GM12878 (cell line): Measurements from ENCODE around the gene CPEB3. TPM values are rescaled to one million over a fixed set of nuclear protein-coding genes. Genes with fewer than 3 reads are reported as not detected.

ENCODE experiments used
- ATAC-seq: fragments of 200-7000 bp; cut with Tn5 transposase; 3 replicates; pipeline ENCODE4 v1.9.1; 2020; ENCODE audit warnings: mild to moderate bottlenecking, moderate library complexity
- BruUV-seq: library from RNA; stranded (reverse); fragments of 400-500 nt; replicated peaks from 2 replicates; lab custom pipeline; 2021; lab: Mats Ljungman, UMichigan
- CTCF ChIA-PET: fragments of 300-600 bp; sonication (Branson Sonifier 250); formaldehyde crosslinking; extraction: SDS; loops from one replicate; lab custom pipeline; 2021; ENCODE audit warnings: inconsistent platforms; lab: Yijun Ruan, JAX
- POLR2A ChIA-PET: fragments of 350-600 bp; formaldehyde crosslinking; extraction: SDS; loops from one replicate; lab custom pipeline; 2021; ENCODE audit warnings: inconsistent platforms; lab: Charles Lee
- RAD21 ChIA-PET: fragments of 300-600 bp; sonication (Branson Sonifier 250); formaldehyde crosslinking; loops from one replicate; lab custom pipeline; 2023; ENCODE audit warnings: antibody characterized with exemption; ENCODE audit not compliant: unreplicated experiment; lab: Charles Lee
- SMC1A ChIA-PET: fragments of 300-600 bp; sonication (Branson Sonifier 250); formaldehyde crosslinking; loops from one replicate; lab custom pipeline; 2023; ENCODE audit not compliant: unreplicated experiment, uncharacterized antibody; lab: Charles Lee
- DNase-seq: peaks from one replicate; pipeline ENCODE4 v3.0.0-alpha.2; 2011; ENCODE audit warnings: low read depth, low spot score
- FAIRE-seq: peaks from 3 replicates; lab custom pipeline; 2011; peaks lifted over from hg19 to GRCh38; lab: Jason Lieb, UNC
- H2AFZ ChIP-seq: 2 replicates; pipeline ENCODE4 v1.6.0; 2011; ENCODE audit warnings: low read depth, low read length, control low read depth; ENCODE audit not compliant: control insufficient read depth
- H3K27ac ChIP-seq: 2 replicates; pipeline ENCODE4 v1.5.1; 2011; ENCODE audit warnings: control low read depth; ENCODE audit not compliant: control insufficient read depth, insufficient read depth
- H3K27me3 ChIP-seq, 2 experiments: replicated peaks in 1 of 2; 2 replicates each; pipeline versions ENCODE4 v1.6.0 to v1.6.1; 2011; ENCODE audit warnings: low read length in 1 of 2; ENCODE audit not compliant: control insufficient read depth in 2 of 2, insufficient read depth in 2 of 2
- H3K36me3 ChIP-seq, 2 experiments: 2 replicates each; pipeline ENCODE4 v1.5.1; 2011; ENCODE audit warnings: low read length in 1 of 2; ENCODE audit not compliant: control insufficient read depth in 2 of 2, insufficient read depth in 2 of 2
- H3K4me1 ChIP-seq: 2 replicates; pipeline ENCODE4 v1.6.1; 2011; ENCODE audit warnings: mild to moderate bottlenecking, low read length, moderate library complexity, mixed read lengths; ENCODE audit not compliant: control insufficient read depth, insufficient read depth
- H3K4me2 ChIP-seq: 2 replicates; pipeline ENCODE4 v1.6.0; 2011; ENCODE audit warnings: control low read depth; ENCODE audit not compliant: control insufficient read depth, insufficient read depth
- H3K4me3 ChIP-seq: fragments of 200-600 bp; sonication (generic); 2 replicates; pipeline ENCODE4 v1.5.1; 2016
- H3K79me2 ChIP-seq: 2 replicates; pipeline ENCODE4 v1.6.0; 2011; ENCODE audit warnings: low read length; ENCODE audit not compliant: control insufficient read depth, insufficient read depth
- H3K9ac ChIP-seq: 2 replicates; pipeline ENCODE4 v1.8.0; 2011; ENCODE audit warnings: low read length, control low read depth, mixed read lengths; ENCODE audit not compliant: control insufficient read depth, insufficient read depth
- H3K9me3 ChIP-seq: replicated peaks from 3 replicates; pipeline ENCODE4 v1.5.1; 2011; ENCODE audit warnings: mild to moderate bottlenecking, low read length; ENCODE audit not compliant: control insufficient read depth, insufficient read depth
- H4K20me1 ChIP-seq: 2 replicates; pipeline ENCODE4 v1.6.0; 2011; ENCODE audit not compliant: control insufficient read depth, insufficient read depth
- ASH2L ChIP-seq: fragments of 300-600, 200-600 bp; sonication (generic); IDR thresholded peaks from 2 replicates; pipeline ENCODE4 v1.6.1; 2017; ENCODE audit warnings: low read depth, mild to moderate bottlenecking, borderline replicate concordance
- DPF2 ChIP-seq: fragments of 450-650 bp; IDR thresholded peaks from 2 replicates; pipeline ENCODE4 v1.6.1; 2017; ENCODE audit warnings: mild to moderate bottlenecking
- NFYA ChIP-seq: IDR thresholded peaks from 2 replicates; pipeline ENCODE4 v1.6.1; 2011; ENCODE audit warnings: low read depth, mild to moderate bottlenecking, low read length, improper control_type of control experiment, borderline replicate concordance
- PAX5 ChIP-seq: IDR thresholded peaks from 2 replicates; pipeline ENCODE4 v1.6.1; 2011; ENCODE audit warnings: low read depth, low read length, borderline replicate concordance
- POU2F2 ChIP-seq: IDR thresholded peaks from 3 replicates; pipeline ENCODE4 v1.6.1; 2011; ENCODE audit warnings: low read depth, mild to moderate bottlenecking, low read length, borderline replicate concordance
- RBBP5 ChIP-seq: fragments of 200-600 bp; sonication (generic); conservative IDR thresholded peaks from 2 replicates; pipeline ENCODE4 v1.6.1; 2016
- SMARCA5 ChIP-seq: fragments of 450-650 bp; IDR thresholded peaks from 2 replicates; pipeline ENCODE4 v1.6.1; 2017; ENCODE audit warnings: mild to moderate bottlenecking
- SMC3 ChIP-seq: IDR thresholded peaks from 2 replicates; pipeline ENCODE4 v1.6.1; 2011; ENCODE audit warnings: low read length, improper control_type of control experiment, borderline replicate concordance
- TARDBP ChIP-seq: IDR thresholded peaks from 2 replicates; pipeline ENCODE4 v1.6.1; 2016; ENCODE audit warnings: borderline replicate concordance
- TBL1XR1 ChIP-seq: IDR thresholded peaks from 2 replicates; pipeline ENCODE4 v1.6.1; 2012; ENCODE audit warnings: low read depth, low read length, improper control_type of control experiment
- YBX1 ChIP-seq: fragments of 450-650 bp; IDR thresholded peaks from 2 replicates; pipeline ENCODE4 v1.6.1; 2016; ENCODE audit warnings: antibody characterized with exemption
- ZBED1 ChIP-seq: IDR thresholded peaks from 2 replicates; pipeline ENCODE4 v1.6.1; 2016; ENCODE audit warnings: borderline replicate concordance
- WGBS: methylation state at CpG from one replicate; pipeline ENCODE4 v1.1.6; 2016; ENCODE audit warnings: low lambda C conversion rate; ENCODE audit not compliant: insufficient replicate concordance, insufficient coverage; ENCODE audit errors: missing lambda C conversion rate; 5-methylcytosine and 5-hydroxymethylcytosine counted together
- in situ Hi-C: fragments of 300-500 bp; cut with MboI; formaldehyde crosslinking; loops from 9 replicates; pipeline ENCODE4 v1.14.3; 2018; ENCODE audit warnings: mixed read lengths
- intact Hi-C: fragments of 100-400 bp; cut with micrococcal nuclease; formaldehyde crosslinking; loops from one replicate; pipeline ENCODE4 v1.14.2; 2022; ENCODE audit not compliant: unreplicated experiment
- polyA plus RNA-seq, 11 experiments: library from polyadenylated mRNA; depleted of rRNA in 4 of 11; unstranded in 6 of 11; stranded (reverse) in 5 of 11; fragments of >200 nt; fragmentation: Nextera tagmentation in 4 of 11; fragmentation: Illumina TruSeq in 1 of 11; extraction: Ambion mirVana in 4 of 11; extraction: Trizol in 1 of 11; gene quantifications; 1 replicate in 1 of 11; 2 replicates in 10 of 11; pipeline versions ENCODE4 v1.2.1 to v1.2.3, GENCODE V29; 2011 to 2016; ENCODE audit warnings: inconsistent platforms in 2 of 11, missing spikeins in 2 of 11, low read depth in 1 of 11
- total RNA-seq, 4 experiments: library from RNA; depleted of rRNA in 3 of 4; stranded (reverse); fragments of >200 nt in 3 of 4; fragmentation: Illumina TruSeq in 1 of 4; extraction: Trizol in 1 of 4; gene quantifications; 2 replicates each; pipeline versions ENCODE4 v1.2.1 to v1.2.3, GENCODE V29; 2013 to 2021
- TF ChIP-seq, protein P1 (sequence below): fragments of 450-650 bp; IDR thresholded peaks from 2 replicates; pipeline ENCODE4 v1.6.1; 2017; ENCODE audit warnings: borderline replicate concordance
- TF ChIP-seq, protein P2 (sequence below): fragments of 450-650 bp; conservative IDR thresholded peaks from 2 replicates; pipeline ENCODE4 v1.6.1; 2017; ENCODE audit warnings: mild to moderate bottlenecking, moderate library complexity
- TF ChIP-seq, protein P3 (sequence below): IDR thresholded peaks from 2 replicates; pipeline ENCODE4 v1.6.1; 2012; ENCODE audit warnings: low read depth, low read length, improper control_type of control experiment
- TF ChIP-seq, protein P4 (sequence below): fragments of 450-650 bp; IDR thresholded peaks from 2 replicates; pipeline ENCODE4 v1.6.1; 2016; ENCODE audit warnings: mild to moderate bottlenecking
- TF ChIP-seq, protein P5 (sequence below): IDR thresholded peaks from 2 replicates; pipeline ENCODE4 v1.6.1; 2012; ENCODE audit warnings: low read depth, low read length, improper control_type of control experiment

Gene CPEB3
- total and polyA plus RNA-seq, 10 of the 15 experiments (the other 5 are each of a cell fraction or from before 2014, with no cell fraction given): 0.50 to 2.3 (median 1.2) TPM

DNA sequence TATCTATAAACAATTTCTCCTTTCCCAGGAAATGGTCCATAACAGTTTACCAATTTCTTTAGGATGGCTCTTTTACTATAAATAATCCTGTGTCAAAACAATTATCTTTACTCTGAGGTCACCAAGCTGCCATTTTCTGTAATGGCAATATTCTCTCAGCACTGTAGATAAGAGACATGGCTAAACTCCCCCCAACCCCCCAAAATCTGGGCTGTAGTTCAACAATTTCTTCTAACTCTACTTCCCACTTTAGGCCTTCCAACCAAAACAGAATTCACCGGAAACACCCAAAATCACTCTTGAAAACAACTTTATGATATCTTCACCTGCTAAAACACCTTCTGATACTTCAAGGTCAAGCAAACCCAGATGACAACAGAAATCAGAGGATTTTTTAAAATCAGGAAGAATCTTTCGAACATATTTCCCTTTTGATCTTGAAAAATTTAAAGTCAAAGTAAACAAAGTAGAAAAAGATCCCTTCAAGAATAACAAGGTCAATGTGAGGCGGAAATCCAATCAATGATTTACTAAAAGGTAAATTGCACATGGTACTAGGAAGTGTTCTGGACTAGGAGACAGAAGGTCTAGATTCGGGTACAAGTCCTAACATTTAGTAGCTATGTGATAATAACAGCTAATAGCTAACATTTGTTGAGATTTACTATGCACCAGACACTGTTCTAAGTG lies 176.8 kb downstream of the CPEB3 start:
- ChIA-PET POLR2A (interaction anchor here (0.6 kb wide), 1 partner anchor 16 kb away, joined by 3 read pairs; no protein-coding TSS in a partner anchor), SMC1A (interaction anchor here (1.4 kb wide), 1 partner anchor 9 kb away, joined by 3 read pairs; no protein-coding TSS in a partner anchor), RAD21 (interaction anchor here (1.0 kb wide), 1 partner anchor 97 kb away, joined by 3 read pairs; no protein-coding TSS in a partner anchor)
- no peak overlapping the region for H3K9ac ChIP-seq
- no TSS peak for BruUV-seq
- no peak overlapping the region for H3K4me3 ChIP-seq
- 95% methylated on average over 4 of the region's 4 CpGs for WGBS
- H2AFZ ChIP-seq: no peak overlapping the region
- H3K9me3 ChIP-seq: no peaks in the 10 kb centered on the region
- TF ChIP-seq ASH2L (no peak), TBL1XR1 (no peak), YBX1 (no peak), POU2F2 (no peak), SMC3 (no peak), PAX5 (no peak), SMARCA5 (no peak), ZBED1 (no peak), NFYA (no peak), TARDBP (no peak), DPF2 (no peak), RBBP5 (no peak)
- TF ChIP-seq, protein P1, sequence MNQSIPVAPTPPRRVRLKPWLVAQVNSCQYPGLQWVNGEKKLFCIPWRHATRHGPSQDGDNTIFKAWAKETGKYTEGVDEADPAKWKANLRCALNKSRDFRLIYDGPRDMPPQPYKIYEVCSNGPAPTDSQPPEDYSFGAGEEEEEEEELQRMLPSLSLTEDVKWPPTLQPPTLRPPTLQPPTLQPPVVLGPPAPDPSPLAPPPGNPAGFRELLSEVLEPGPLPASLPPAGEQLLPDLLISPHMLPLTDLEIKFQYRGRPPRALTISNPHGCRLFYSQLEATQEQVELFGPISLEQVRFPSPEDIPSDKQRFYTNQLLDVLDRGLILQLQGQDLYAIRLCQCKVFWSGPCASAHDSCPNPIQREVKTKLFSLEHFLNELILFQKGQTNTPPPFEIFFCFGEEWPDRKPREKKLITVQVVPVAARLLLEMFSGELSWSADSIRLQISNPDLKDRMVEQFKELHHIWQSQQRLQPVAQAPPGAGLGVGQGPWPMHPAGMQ: no peak
- TF ChIP-seq, protein P2, sequence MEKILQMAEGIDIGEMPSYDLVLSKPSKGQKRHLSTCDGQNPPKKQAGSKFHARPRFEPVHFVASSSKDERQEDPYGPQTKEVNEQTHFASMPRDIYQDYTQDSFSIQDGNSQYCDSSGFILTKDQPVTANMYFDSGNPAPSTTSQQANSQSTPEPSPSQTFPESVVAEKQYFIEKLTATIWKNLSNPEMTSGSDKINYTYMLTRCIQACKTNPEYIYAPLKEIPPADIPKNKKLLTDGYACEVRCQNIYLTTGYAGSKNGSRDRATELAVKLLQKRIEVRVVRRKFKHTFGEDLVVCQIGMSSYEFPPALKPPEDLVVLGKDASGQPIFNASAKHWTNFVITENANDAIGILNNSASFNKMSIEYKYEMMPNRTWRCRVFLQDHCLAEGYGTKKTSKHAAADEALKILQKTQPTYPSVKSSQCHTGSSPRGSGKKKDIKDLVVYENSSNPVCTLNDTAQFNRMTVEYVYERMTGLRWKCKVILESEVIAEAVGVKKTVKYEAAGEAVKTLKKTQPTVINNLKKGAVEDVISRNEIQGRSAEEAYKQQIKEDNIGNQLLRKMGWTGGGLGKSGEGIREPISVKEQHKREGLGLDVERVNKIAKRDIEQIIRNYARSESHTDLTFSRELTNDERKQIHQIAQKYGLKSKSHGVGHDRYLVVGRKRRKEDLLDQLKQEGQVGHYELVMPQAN: no peak
- TF ChIP-seq, protein P3, sequence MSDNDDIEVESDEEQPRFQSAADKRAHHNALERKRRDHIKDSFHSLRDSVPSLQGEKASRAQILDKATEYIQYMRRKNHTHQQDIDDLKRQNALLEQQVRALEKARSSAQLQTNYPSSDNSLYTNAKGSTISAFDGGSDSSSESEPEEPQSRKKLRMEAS: no peak
- TF ChIP-seq, protein P4, sequence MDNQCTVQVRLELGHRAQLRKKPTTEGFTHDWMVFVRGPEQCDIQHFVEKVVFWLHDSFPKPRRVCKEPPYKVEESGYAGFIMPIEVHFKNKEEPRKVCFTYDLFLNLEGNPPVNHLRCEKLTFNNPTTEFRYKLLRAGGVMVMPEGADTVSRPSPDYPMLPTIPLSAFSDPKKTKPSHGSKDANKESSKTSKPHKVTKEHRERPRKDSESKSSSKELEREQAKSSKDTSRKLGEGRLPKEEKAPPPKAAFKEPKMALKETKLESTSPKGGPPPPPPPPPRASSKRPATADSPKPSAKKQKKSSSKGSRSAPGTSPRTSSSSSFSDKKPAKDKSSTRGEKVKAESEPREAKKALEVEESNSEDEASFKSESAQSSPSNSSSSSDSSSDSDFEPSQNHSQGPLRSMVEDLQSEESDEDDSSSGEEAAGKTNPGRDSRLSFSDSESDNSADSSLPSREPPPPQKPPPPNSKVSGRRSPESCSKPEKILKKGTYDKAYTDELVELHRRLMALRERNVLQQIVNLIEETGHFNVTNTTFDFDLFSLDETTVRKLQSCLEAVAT: no peak
- TF ChIP-seq, protein P5, sequence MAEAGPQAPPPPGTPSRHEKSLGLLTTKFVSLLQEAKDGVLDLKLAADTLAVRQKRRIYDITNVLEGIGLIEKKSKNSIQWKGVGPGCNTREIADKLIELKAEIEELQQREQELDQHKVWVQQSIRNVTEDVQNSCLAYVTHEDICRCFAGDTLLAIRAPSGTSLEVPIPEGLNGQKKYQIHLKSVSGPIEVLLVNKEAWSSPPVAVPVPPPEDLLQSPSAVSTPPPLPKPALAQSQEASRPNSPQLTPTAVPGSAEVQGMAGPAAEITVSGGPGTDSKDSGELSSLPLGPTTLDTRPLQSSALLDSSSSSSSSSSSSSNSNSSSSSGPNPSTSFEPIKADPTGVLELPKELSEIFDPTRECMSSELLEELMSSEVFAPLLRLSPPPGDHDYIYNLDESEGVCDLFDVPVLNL: no peak
- TF ChIP-seq, all 136 proteins: peak for 0
- no peaks in the 10 kb centered on the region for H3K27me3 ChIP-seq
- FAIRE-seq (no peak), ATAC-seq (no peak), DNase-seq (no peak)
- H3K79me2 ChIP-seq: no peaks in the 10 kb centered on the region
- intact Hi-C loops (no loop called here), in situ Hi-C loops (no loop called here)
- H3K4me1 ChIP-seq: no peaks in the 10 kb centered on the region
- H3K36me3 ChIP-seq: peaks cover 0 to 4% of the 10 kb centered on the region in 2 experiments; a peak in 3 of 4 replicates
- CTCF ChIA-PET: interaction anchor here (1.2 kb wide), 1 partner anchor 13 kb away, joined by 4 read pairs; no protein-coding TSS in a partner anchor
- no peak overlapping the region for H3K27ac ChIP-seq
- H4K20me1 ChIP-seq: no peaks in the 10 kb centered on the region
- no peak overlapping the region for H3K4me2 ChIP-seq
